Measurements from ENCODE around the gene USP9Y. TPM values are rescaled to one million over a fixed set of nuclear protein-coding genes. Genes with fewer than 3 reads are reported as not detected.

USP9Y gene
- total RNA-seq, 6 experiments from 2014 or later = 4.5 TPM; not detected in 5

DNA sequence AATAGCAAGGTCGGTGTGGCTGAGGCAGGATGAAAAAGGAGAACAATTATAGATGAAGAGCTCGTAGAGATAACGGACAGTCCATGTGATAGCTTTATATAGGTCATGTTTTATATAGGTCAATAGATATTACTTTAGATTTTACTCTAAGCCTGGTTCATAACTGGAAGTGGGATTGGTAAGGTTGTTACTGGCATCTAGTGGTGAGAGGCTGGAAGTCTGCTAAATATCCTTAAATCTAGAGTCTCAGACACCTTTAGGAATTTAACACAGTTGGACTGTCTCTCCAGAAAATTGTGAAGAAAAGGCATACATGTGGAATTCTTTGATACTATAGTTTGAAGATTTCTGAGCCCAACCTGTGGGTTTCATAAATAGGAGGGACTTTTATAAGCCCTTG, 108.0 kb downstream of the USP9Y start:
- intact Hi-C loops (cut with DNase I) = no loop called here
- TF ChIP-seq, protein P1, sequence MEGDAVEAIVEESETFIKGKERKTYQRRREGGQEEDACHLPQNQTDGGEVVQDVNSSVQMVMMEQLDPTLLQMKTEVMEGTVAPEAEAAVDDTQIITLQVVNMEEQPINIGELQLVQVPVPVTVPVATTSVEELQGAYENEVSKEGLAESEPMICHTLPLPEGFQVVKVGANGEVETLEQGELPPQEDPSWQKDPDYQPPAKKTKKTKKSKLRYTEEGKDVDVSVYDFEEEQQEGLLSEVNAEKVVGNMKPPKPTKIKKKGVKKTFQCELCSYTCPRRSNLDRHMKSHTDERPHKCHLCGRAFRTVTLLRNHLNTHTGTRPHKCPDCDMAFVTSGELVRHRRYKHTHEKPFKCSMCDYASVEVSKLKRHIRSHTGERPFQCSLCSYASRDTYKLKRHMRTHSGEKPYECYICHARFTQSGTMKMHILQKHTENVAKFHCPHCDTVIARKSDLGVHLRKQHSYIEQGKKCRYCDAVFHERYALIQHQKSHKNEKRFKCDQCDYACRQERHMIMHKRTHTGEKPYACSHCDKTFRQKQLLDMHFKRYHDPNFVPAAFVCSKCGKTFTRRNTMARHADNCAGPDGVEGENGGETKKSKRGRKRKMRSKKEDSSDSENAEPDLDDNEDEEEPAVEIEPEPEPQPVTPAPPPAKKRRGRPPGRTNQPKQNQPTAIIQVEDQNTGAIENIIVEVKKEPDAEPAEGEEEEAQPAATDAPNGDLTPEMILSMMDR (IDR thresholded peaks at IDR 0.05) = no peak
- no peak for TF ChIP-seq POLR2A (IDR thresholded peaks at IDR 0.05)
- H3K4me1 ChIP-seq = no peaks in the 10 kb centered on the region
- H3K27me3 ChIP-seq = no peaks in the 10 kb centered on the region
- no CpG with 5 or more reads among the region's 3 CpGs for WGBS (ENCODE audit: insufficient coverage, low coverage, low lambda C conversion rate, missing lambda C conversion rate)
- H3K27ac ChIP-seq = no peak overlapping the region
- DNase-seq = no peak
- H3K9me3 ChIP-seq = no peaks in the 10 kb centered on the region
- no peak for ATAC-seq
- no peak overlapping the region for H3K4me3 ChIP-seq
- H3K36me3 ChIP-seq = no peaks in the 10 kb centered on the region

DNA sequence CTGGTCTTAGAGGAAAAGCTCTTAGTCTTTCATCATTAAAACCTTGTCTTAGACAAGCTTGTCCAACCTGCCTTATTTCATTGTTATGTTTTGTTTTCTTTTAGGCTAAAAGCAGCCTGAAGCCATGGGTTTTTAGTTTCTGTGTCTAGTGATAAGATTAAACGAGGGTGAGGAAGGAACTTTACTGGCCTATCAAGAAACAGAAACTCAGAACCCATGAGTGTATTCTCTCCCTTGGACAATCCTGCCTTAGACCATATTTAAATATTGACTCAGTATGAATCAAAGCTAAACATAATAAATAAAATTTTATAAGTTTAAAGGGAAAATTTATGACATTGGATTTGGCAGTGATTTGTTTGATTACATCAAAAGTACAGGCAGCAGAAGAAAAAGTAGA, 122.4 kb downstream of the USP9Y start:
- no peaks in the 10 kb centered on the region for H3K27me3 ChIP-seq
- intact Hi-C loops (cut with DNase I) = no loop called here
- no CpG with 5 or more reads among the region's 1 CpG for WGBS (ENCODE audit: insufficient coverage, low coverage, low lambda C conversion rate, missing lambda C conversion rate)
- no peak overlapping the region for H3K4me3 ChIP-seq
- DNase-seq (no peak), ATAC-seq (no peak)
- no peak overlapping the region for H3K27ac ChIP-seq
- H3K4me1 ChIP-seq = no peaks in the 10 kb centered on the region
- H3K9me3 ChIP-seq = no peaks in the 10 kb centered on the region
- H3K36me3 ChIP-seq = no peaks in the 10 kb centered on the region
- TF ChIP-seq, protein P1 (IDR thresholded peaks at IDR 0.05) = no peak
- TF ChIP-seq POLR2A (IDR thresholded peaks at IDR 0.05) = no peak

DNA sequence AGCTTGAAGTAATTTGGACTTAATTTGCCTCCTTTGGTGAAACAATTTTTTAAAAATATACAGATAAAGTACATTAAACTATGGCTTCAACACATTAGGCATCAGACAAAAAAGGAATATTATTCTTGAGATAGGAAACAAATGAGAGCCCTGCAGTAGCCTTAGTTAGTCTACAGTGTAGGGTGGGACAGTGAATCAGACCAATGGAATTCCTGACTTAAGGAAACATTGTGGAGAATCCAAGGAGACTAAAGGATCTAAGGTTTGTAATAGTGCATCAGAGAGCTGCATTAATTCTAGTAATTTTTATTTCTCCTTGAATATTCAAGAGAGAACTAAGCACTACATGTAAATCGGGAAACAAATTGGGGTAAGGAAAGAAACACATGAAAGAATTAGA, 125.8 kb downstream of the USP9Y start:
- no peak overlapping the region for H3K27ac ChIP-seq
- no peak for DNase-seq
- H3K27me3 ChIP-seq = no peaks in the 10 kb centered on the region
- H3K4me3 ChIP-seq = no peak overlapping the region
- intact Hi-C loops (cut with DNase I) = no loop called here
- ATAC-seq = no peak
- H3K9me3 ChIP-seq = no peaks in the 10 kb centered on the region
- TF ChIP-seq POLR2A (IDR thresholded peaks at IDR 0.05) = no peak
- TF ChIP-seq, protein P1 (IDR thresholded peaks at IDR 0.05) = no peak
- no peaks in the 10 kb centered on the region for H3K36me3 ChIP-seq
- WGBS (ENCODE audit: insufficient coverage, low coverage, low lambda C conversion rate, missing lambda C conversion rate) = no CpG with 5 or more reads among the region's 1 CpG
- H3K4me1 ChIP-seq = no peaks in the 10 kb centered on the region

DNA sequence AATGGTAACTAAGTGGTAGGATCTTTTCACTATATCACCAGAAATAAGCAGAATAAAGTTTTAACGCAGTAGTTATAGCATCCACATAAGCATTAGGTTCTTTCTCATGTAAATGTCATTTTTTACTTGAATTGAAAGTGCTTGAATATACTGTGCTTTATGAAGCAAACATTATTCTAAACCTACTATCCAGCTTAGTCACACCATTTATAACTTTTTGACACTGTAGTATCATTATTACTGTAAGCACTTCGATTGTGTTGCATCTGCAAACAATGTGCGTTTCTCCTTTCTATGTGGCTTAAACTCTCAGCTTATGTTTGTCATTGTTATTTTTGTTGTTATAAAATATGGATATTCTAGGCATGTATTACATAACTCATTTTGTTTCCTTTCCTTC, 132.3 kb downstream of the USP9Y start:
- Histone ChIP-seq H3K36me3 (no peaks in the 10 kb centered on the region), H3K9me3 (no peaks in the 10 kb centered on the region), H3K4me3 (no peak overlapping the region), H3K27ac (no peak overlapping the region), H3K4me1 (no peaks in the 10 kb centered on the region), H3K27me3 (no peaks in the 10 kb centered on the region)
- TF ChIP-seq POLR2A (IDR thresholded peaks at IDR 0.05) = no peak
- TF ChIP-seq, protein P1 (IDR thresholded peaks at IDR 0.05) = no peak
- no peak for ATAC-seq
- intact Hi-C loops (cut with DNase I) = no loop called here
- no CpG with 5 or more reads among the region's 3 CpGs for WGBS (ENCODE audit: insufficient coverage, low coverage, low lambda C conversion rate, missing lambda C conversion rate)
- DNase-seq = no peak

DNA sequence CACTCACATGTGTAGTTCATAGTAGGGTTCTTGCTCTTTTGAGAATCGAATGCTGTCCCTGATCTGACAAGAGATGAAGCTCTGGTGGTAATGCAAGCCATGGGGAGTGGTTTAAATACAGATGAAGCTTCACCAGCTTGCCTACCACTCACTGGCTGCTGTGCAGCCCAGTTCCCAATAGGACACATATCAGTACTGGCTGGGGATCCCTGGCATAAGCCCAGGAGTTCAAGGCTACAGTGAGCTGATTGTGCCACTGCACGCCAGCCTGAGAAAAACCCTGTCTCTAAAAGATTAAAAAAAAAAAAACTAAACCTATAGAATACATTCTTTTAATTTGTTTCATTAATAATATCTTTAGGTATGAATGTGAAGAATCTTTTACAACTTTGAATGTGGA, 136.5 kb downstream of the USP9Y start:
- H3K36me3 ChIP-seq = no peaks in the 10 kb centered on the region
- intact Hi-C loops (cut with DNase I) = no loop called here
- DNase-seq (no peak), ATAC-seq (no peak)
- H3K27me3 ChIP-seq = no peaks in the 10 kb centered on the region
- TF ChIP-seq, protein P1 (IDR thresholded peaks at IDR 0.05) = no peak
- TF ChIP-seq POLR2A (IDR thresholded peaks at IDR 0.05) = no peak
- H3K27ac ChIP-seq = no peak overlapping the region
- H3K4me3 ChIP-seq = no peak overlapping the region
- H3K9me3 ChIP-seq = no peaks in the 10 kb centered on the region
- WGBS (ENCODE audit: insufficient coverage, low coverage, low lambda C conversion rate, missing lambda C conversion rate) = no CpG with 5 or more reads among the region's 2 CpGs
- H3K4me1 ChIP-seq = no peaks in the 10 kb centered on the region

All from right lobe of liver (tissue), 6 donors.